K562 (cell line): ENCODE results near the gene CARD10. TPM values are rescaled to one million over a fixed set of nuclear protein-coding genes. Genes with fewer than 3 reads are reported as not detected.

Experiments used
- ATAC-seq: fragments of 200-7000 bp; cut with Tn5 transposase; 3 replicates; pipeline ENCODE4 v1.9.1; 2020; ENCODE audit warnings: moderate library complexity
- BruUV-seq: library from RNA; stranded (reverse); fragments of 400-500 nt; replicated peaks from 2 replicates; lab custom pipeline; 2021; lab: Mats Ljungman, UMichigan
- CTCF ChIA-PET: fragments of 300-600 bp; formaldehyde crosslinking; extraction: SDS; loops from one replicate; lab custom pipeline; 2021; ENCODE audit warnings: low intra/inter-chr PET ratio; lab: Yijun Ruan, JAX
- POLR2A ChIA-PET: fragments of 300-600, 350-650 bp; sonication (Branson Sonifier 250); formaldehyde crosslinking; extraction: SDS; loops from one replicate; lab custom pipeline; 2021; ENCODE audit warnings: antibody characterized with exemption, inconsistent platforms; lab: Yijun Ruan, JAX
- DNase-seq, 4 experiments: peaks; one replicate each; pipeline versions ENCODE4 v3.0.0 to v3.0.0-alpha.2; 2011 to 2018; ENCODE audit warnings: low spot score in 3 of 4, mixed read lengths in 3 of 4; ENCODE audit errors: extremely low read depth in 1 of 4
- FAIRE-seq: peaks from 2 replicates; lab custom pipeline; 2011; peaks lifted over from hg19 to GRCh38; lab: Jason Lieb, UNC
- H2AFZ ChIP-seq: 2 replicates; pipeline ENCODE4 v1.6.0; 2011; ENCODE audit warnings: low read depth, low read length, control low read depth, inconsistent platforms
- H3K27ac ChIP-seq: fragments of 200-600 bp; 3 replicates; pipeline ENCODE4 v1.8.0; 2011; ENCODE audit warnings: low read depth, mild to moderate bottlenecking, control low read depth, inconsistent platforms, low read length, moderate library complexity, mixed read lengths; ENCODE audit errors: extremely low read depth
- H3K27me3 ChIP-seq, 2 experiments: fragments of 300-600 bp in 1 of 2; 2 replicates in 1 of 2; 3 replicates in 1 of 2; pipeline versions ENCODE4 v1.6.0 to v1.8.0; 2011; ENCODE audit warnings: inconsistent platforms in 2 of 2, low read length in 2 of 2, mild to moderate bottlenecking in 1 of 2, mixed read lengths in 1 of 2, moderate library complexity in 1 of 2; ENCODE audit not compliant: control insufficient read depth in 2 of 2, insufficient read depth in 2 of 2
- H3K36me3 ChIP-seq: fragments of 300-600 bp; 3 replicates; pipeline ENCODE4 v1.8.0; 2011; ENCODE audit warnings: mild to moderate bottlenecking, low read length, inconsistent platforms; ENCODE audit not compliant: control insufficient read depth, insufficient read depth
- H3K4me1 ChIP-seq, 2 experiments: fragments of 200-600 bp in 1 of 2; replicated peaks in 1 of 2; 2 replicates in 1 of 2; 3 replicates in 1 of 2; pipeline versions ENCODE4 v1.5.1 to v1.8.0; 2011; ENCODE audit warnings: inconsistent platforms in 2 of 2, low read length in 2 of 2, mild to moderate bottlenecking in 1 of 2, mixed read lengths in 1 of 2, moderate library complexity in 1 of 2; ENCODE audit not compliant: control insufficient read depth in 2 of 2, insufficient read depth in 2 of 2
- H3K4me2 ChIP-seq: 2 replicates; pipeline ENCODE4 v1.6.1; 2011; ENCODE audit warnings: low read length, control low read depth, inconsistent platforms, mixed read lengths; ENCODE audit not compliant: insufficient read depth
- H3K4me3 ChIP-seq: fragments of 200-600 bp; sonication (generic), shearing (Covaris generic); 2 replicates; pipeline ENCODE4 v1.5.1; 2016; ENCODE audit warnings: control low read depth, inconsistent platforms
- H3K79me2 ChIP-seq: fragments of 200-600 bp; 3 replicates; pipeline ENCODE4 v1.8.0; 2011; ENCODE audit warnings: low read length, inconsistent platforms; ENCODE audit not compliant: control insufficient read depth, insufficient read depth
- H3K9ac ChIP-seq, 2 experiments: 2 replicates each; pipeline versions ENCODE4 v1.6.0 to v1.6.1; 2011; ENCODE audit warnings: low read depth in 2 of 2, low read length in 2 of 2, control low read depth in 1 of 2, inconsistent platforms in 1 of 2, mild to moderate bottlenecking in 1 of 2, mixed read lengths in 1 of 2; ENCODE audit not compliant: insufficient read depth in 1 of 2
- H3K9me1 ChIP-seq: one replicate; pipeline ENCODE4 v1.6.0; 2011; ENCODE audit warnings: inconsistent platforms, mild to moderate bottlenecking, low read length, moderate library complexity; ENCODE audit not compliant: control insufficient read depth, insufficient read depth
- H3K9me3 ChIP-seq: replicated peaks from 2 replicates; pipeline ENCODE4 v1.5.1; 2011; ENCODE audit warnings: low read depth, low read length, inconsistent platforms; ENCODE audit not compliant: control insufficient read depth, insufficient read depth
- H4K20me1 ChIP-seq: replicated peaks from 2 replicates; pipeline ENCODE4 v1.6.1; 2011; ENCODE audit warnings: low read length, inconsistent platforms, mixed read lengths; ENCODE audit not compliant: control insufficient read depth, insufficient read depth
- CC2D1A ChIP-seq: fragments of 450-650 bp; IDR thresholded peaks from 2 replicates; pipeline ENCODE4 v1.6.1; 2017; ENCODE audit warnings: mild to moderate bottlenecking
- HDAC6 ChIP-seq: IDR thresholded peaks from 2 replicates; pipeline ENCODE4 v1.6.1; 2012; ENCODE audit warnings: low read depth, mild to moderate bottlenecking, control low read depth, inconsistent platforms, low read length, moderate library complexity
- HNRNPH1 ChIP-seq: fragments of 200-400 bp; formaldehyde crosslinking; optimal IDR thresholded peaks from 2 replicates; pipeline ENCODE3; 2017; ENCODE audit warnings: low read depth, mild to moderate bottlenecking, low read length, moderate library complexity
- IRF1 ChIP-seq: sonication (generic); formaldehyde crosslinking; IDR thresholded peaks from 2 replicates; pipeline ENCODE4 v1.8.0; 2022; ENCODE audit warnings: missing genetic modification reagents, mild to moderate bottlenecking, borderline replicate concordance
- JUND ChIP-seq, 2 experiments: IDR thresholded peaks; 2 replicates in 1 of 2; 3 replicates in 1 of 2; pipeline ENCODE4 v1.6.1; 2011; ENCODE audit warnings: borderline replicate concordance in 2 of 2, low read depth in 2 of 2, low read length in 2 of 2, improper control_type of control experiment in 1 of 2, missing biosample characterization in 1 of 2, missing genetic modification characterization in 1 of 2, missing genetic modification reagents in 1 of 2
- NFIX ChIP-seq: fragments of 250-450 bp; sonication (Bioruptor Pico); IDR thresholded peaks from 2 replicates; pipeline ENCODE4 v1.4.0; 2020; ENCODE audit warnings: low read depth, mild to moderate bottlenecking, moderate library complexity
- RBFOX2 ChIP-seq: fragments of 200-400 bp; formaldehyde crosslinking; IDR thresholded peaks from 2 replicates; pipeline ENCODE4 v1.6.1; 2017; ENCODE audit warnings: low read depth, mild to moderate bottlenecking, low read length, moderate library complexity
- SMC3 ChIP-seq: conservative IDR thresholded peaks from 2 replicates; pipeline ENCODE4 v1.6.1; 2011; ENCODE audit warnings: low read depth, low read length, improper control_type of control experiment; ENCODE audit not compliant: insufficient read depth
- SRSF9 ChIP-seq: fragments of 200-400 bp; formaldehyde crosslinking; IDR thresholded peaks from 2 replicates; pipeline ENCODE4 v1.6.1; 2017; ENCODE audit warnings: low read depth, low read length, borderline replicate concordance
- ZNF3 ChIP-seq: fragments of 250-450 bp; sonication (Bioruptor Pico); IDR thresholded peaks from 2 replicates; pipeline ENCODE4 v1.5.0; 2021; ENCODE audit warnings: mild to moderate bottlenecking, moderate library complexity
- ZNF445 ChIP-seq: fragments of 250-450 bp; sonication (Bioruptor Pico); IDR thresholded peaks from 2 replicates; pipeline ENCODE4 v1.4.0; 2020; ENCODE audit warnings: low read depth, mild to moderate bottlenecking, moderate library complexity
- WGBS: fragments of 100-300 bp; shearing (Covaris generic); methylation state at CpG from one replicate; pipeline ENCODE4 v1.1.6; 2016; ENCODE audit warnings: low coverage, mixed read lengths; ENCODE audit not compliant: insufficient coverage; ENCODE audit errors: missing lambda C conversion rate; 5-methylcytosine and 5-hydroxymethylcytosine counted together
- in situ Hi-C: fragments of 300-500 bp; cut with MboI; formaldehyde crosslinking; loops from 4 replicates; pipeline ENCODE4 v1.15.0; 2018; ENCODE audit warnings: inconsistent platforms, mixed read lengths
- intact Hi-C: fragments of 100-400 bp; cut with micrococcal nuclease; formaldehyde crosslinking; loops from 2 replicates; pipeline ENCODE4 v1.14.2; 2022
- polyA plus RNA-seq, 8 experiments: library from polyadenylated mRNA; depleted of rRNA in 4 of 8; stranded (reverse) in 5 of 8; unstranded in 3 of 8; fragments of >200 nt; fragmentation: Nextera tagmentation in 2 of 8; fragmentation: Illumina TruSeq in 1 of 8; extraction: Ambion mirVana in 2 of 8; extraction: Trizol in 1 of 8; gene quantifications; 2 replicates each; pipeline versions ENCODE4 v1.2.1 to v1.2.3, GENCODE V29; 2011 to 2014; ENCODE audit warnings: inconsistent platforms in 1 of 8, missing spikeins in 1 of 8
- total RNA-seq, 7 experiments: library from RNA; depleted of rRNA in 6 of 7; stranded (reverse); fragments of >200 nt in 6 of 7; fragmentation: Illumina TruSeq in 2 of 7; extraction: Trizol in 2 of 7; gene quantifications; 2 replicates each; pipeline versions ENCODE4 v1.2.1 to v1.2.3, GENCODE V29; 2011 to 2021; ENCODE audit warnings: low replicate concordance in 1 of 7

Gene CARD10
- total and polyA plus RNA-seq, 9 of the 15 experiments (the other 6 are each of a cell fraction or from before 2014, with no cell fraction given) = 0.13 to 5.8 (median 1.6) TPM

GRCh38 chr22:37551981-37552380, 32.8 kb upstream of the CARD10 start:
- CTCF ChIA-PET = no interaction called here
- no peak overlapping the region for H2AFZ ChIP-seq
- H3K79me2 ChIP-seq = no peaks in the 10 kb centered on the region; the same call in 2 of the 3 replicates
- TF ChIP-seq NFIX (no peak), IRF1 (CRISPR knock-in tag) (no peak), SMC3 (no peak), RBFOX2 (no peak), HDAC6 (no peak), CC2D1A (no peak), SRSF9 (no peak), ZNF3 (CRISPR knock-in tag) (no peak), ZNF445 (CRISPR knock-in tag) (no peak), JUND (IDR thresholded peaks at IDR 0.05; ENCODE audit: borderline replicate concordance, low read depth, low read length) (no peak), JUND (tag; IDR thresholded peaks at IDR 0.05; ENCODE audit: borderline replicate concordance, low read depth, low read length) (no peak), HNRNPH1 (no peak)
- H3K4me1 ChIP-seq = peaks cover 26 to 39% of the 10 kb centered on the region in 2 experiments
- H4K20me1 ChIP-seq = no peaks in the 10 kb centered on the region
- no peak overlapping the region for H3K4me2 ChIP-seq
- intact Hi-C loops (no loop called here), in situ Hi-C loops (no loop called here)
- WGBS = 38% methylated on average over 5 of the region's 6 CpGs
- no peaks in the 10 kb centered on the region for H3K9me3 ChIP-seq
- no peak overlapping the region for H3K27ac ChIP-seq
- no peak overlapping the region for H3K9ac ChIP-seq
- FAIRE-seq = no peak
- H3K4me3 ChIP-seq = no peak overlapping the region
- no peak for ATAC-seq
- H3K9me1 ChIP-seq = no peaks in the 10 kb centered on the region
- H3K36me3 ChIP-seq = no peaks in the 10 kb centered on the region
- BruUV-seq = no TSS peak
- H3K27me3 ChIP-seq = no peaks in the 10 kb centered on the region
- POLR2A ChIA-PET = interaction anchor here (1.1 to 1.7 kb wide), 4 partner anchors 10 to 17 kb away, joined by 3 to 11 read pairs (median 6); no protein-coding TSS in a partner anchor
- no peak for DNase-seq
